IgD-negative memory B cell (primary cell): ENCODE results near the gene MAP4K5. TPM values are rescaled to one million over a fixed set of nuclear protein-coding genes. Genes with fewer than 3 reads are reported as not detected.
A peak's percentile ranks its signal among the peaks of the same experiment; 100 is the strongest.
"Not testable (repeated sequence)": the region's sequence is repeated elsewhere in the genome, so short reads cannot be mapped to it uniquely, and the experiment has no call there.

Experiments used
- H3K27ac Mint-ChIP-seq, 3 donors: one replicate each; pipeline ENCODE4 v1.8.0; 2020 to 2022; ENCODE audit warnings: mild to moderate bottlenecking in 3 of 3, mixed read lengths in 3 of 3, moderate library complexity in 1 of 3
- H3K27me3 Mint-ChIP-seq: one replicate; pipeline ENCODE4 v1.8.0; 2021; ENCODE audit warnings: mixed read lengths
- H3K36me3 Mint-ChIP-seq: one replicate; pipeline ENCODE4 v1.8.0; 2020; ENCODE audit warnings: mild to moderate bottlenecking, mixed read lengths
- H3K4me1 Mint-ChIP-seq, 3 donors: one replicate each; pipeline ENCODE4 v1.8.0; 2020 to 2022; ENCODE audit warnings: mixed read lengths in 3 of 3, mild to moderate bottlenecking in 1 of 3
- H3K4me3 Mint-ChIP-seq, 4 donors: one replicate each; pipeline ENCODE4 v1.8.0; 2020 to 2022; ENCODE audit warnings: mild to moderate bottlenecking in 4 of 4, mixed read lengths in 4 of 4, moderate library complexity in 3 of 4
- H3K9me3 Mint-ChIP-seq, 3 donors: one replicate each; pipeline ENCODE4 v1.8.0; 2020 to 2021; ENCODE audit warnings: mixed read lengths in 3 of 3, mild to moderate bottlenecking in 1 of 3
- polyA plus RNA-seq: library from polyadenylated mRNA; unstranded; fragments of 300-500 nt; fragmentation: Illumina TruSeq; gene quantifications from one replicate; pipeline ENCODE4 v1.2.3, GENCODE V29; 2021

The MAP4K5 gene
- polyA plus RNA-seq, 1 donor from 2014 or later, result 35.4 TPM

DNA sequence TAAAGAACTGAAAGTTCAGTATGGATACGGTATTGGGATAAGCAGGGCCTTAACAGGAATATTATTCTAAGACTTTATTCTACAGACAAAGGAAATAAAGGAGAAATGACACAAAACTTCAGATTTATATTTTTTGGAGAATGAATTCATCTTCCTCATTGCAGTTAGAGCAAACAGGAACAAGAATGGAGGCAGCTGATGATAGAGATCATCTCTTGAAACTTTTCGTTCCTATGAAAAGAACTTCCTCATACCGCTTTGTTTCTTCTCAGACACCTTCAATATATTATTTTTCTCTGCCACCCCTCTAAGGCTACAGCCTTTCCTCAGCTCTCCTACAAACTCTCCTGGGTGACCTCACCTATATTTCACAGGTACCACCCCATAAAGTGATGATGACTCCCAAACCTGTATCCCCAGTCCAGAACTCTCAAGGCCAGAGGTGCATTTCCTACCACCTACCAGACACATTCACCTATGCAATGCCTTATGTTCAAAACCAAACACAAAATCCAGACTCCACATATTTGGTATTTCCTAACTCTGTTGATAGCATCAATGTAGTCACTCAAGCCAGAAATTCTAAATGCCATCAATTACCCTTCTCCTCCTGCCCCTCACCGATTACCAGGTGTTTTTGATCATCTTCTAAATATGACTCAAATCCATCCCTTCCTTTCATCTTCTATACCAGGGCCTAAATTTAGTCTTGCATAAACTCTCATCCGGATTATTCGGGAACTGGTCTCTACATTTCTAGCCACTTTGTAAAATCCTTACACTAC is 7.4 kb downstream of the MAP4K5 start:
- Mint-ChIP-seq H3K27ac (peak overlapping the region; percentile 18 to 71 (median 61)), H3K27me3 (no peaks in the 10 kb centered on the region), H3K4me3 (peak overlapping the region in 3 of 4 donors; percentile 6 to 81 (median 69)), H3K4me1 (peaks cover 48 to 57% (median 56%) of the 10 kb centered on the region in 3 donors), H3K9me3 (no peaks in the 10 kb centered on the region), H3K36me3 (peaks cover 3% of the 10 kb centered on the region)

- H3K4me3 Mint-ChIP-seq, result peak overlapping the region in 3 of 4 donors; percentile 6 to 81 (median 10)
- H3K9me3 Mint-ChIP-seq, result no peaks in the 10 kb centered on the region
- peak overlapping the region in 2 of 3 donors; percentile 18 to 71 for H3K27ac Mint-ChIP-seq
These were observed 8.3 kb downstream of the MAP4K5 start for GRCh38 chr14:50524060-50524459.

DNA sequence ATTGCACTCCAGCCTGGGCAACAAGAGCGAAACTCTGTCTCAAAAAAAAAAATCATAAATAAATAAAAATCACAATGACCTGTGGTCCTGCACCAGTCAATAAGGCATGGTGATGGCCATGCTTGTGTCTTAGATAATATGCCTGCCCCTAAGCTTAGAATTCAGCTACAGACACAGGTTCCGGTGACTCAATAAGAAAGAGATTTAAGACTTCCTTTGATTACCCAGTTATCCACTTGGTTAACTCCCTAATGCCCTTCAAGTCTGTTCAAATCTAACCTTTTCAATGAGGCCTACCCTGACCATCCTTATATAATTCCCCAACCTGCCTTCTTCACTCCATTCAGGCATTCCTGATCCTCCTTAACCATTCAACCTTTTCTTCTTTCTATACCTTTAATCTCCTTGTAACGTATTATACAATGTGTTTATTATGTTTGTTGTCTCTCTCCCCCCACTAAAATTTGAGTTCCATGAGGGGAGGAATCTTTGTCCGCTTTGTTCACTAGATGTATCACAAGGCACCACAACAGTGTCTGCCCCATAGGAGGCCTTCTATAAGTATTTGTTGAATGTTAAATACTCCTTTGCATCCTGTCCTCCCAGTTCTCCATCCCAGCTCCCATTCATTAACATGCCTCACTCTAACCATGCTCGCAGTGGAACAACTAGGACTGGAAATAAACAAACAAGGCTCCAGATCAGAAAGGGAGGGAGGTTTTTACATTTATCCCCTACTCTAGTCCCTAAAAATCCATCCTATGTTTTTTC is 8.9 kb downstream of the MAP4K5 start:
- Mint-ChIP-seq H3K36me3 (peaks cover 6% of the 10 kb centered on the region), H3K4me1 (peaks cover 49% of the 10 kb centered on the region in 3 donors), H3K9me3 (no peaks in the 10 kb centered on the region), H3K27me3 (no peaks in the 10 kb centered on the region), H3K27ac (peak overlapping the region in 2 of 3 donors; percentile 18 to 71), H3K4me3 (peak overlapping the region in 2 of 4 donors; percentile 9 to 81)

More at GRCh38 chr14:50524060-50524459, 8.3 kb downstream of the MAP4K5 start:
- H3K36me3 Mint-ChIP-seq, result peaks cover 3% of the 10 kb centered on the region
- no peaks in the 10 kb centered on the region for H3K27me3 Mint-ChIP-seq
- H3K4me1 Mint-ChIP-seq, result peaks cover 49 to 51% (median 51%) of the 10 kb centered on the region in 3 donors

GRCh38 chr14:50521912-50522341 is 10.4 kb downstream of the MAP4K5 start:
- Mint-ChIP-seq H3K4me3 (peak overlapping the region in 3 of 4 donors; percentile 5 to 84 (median 33)), H3K36me3 (peaks cover 7% of the 10 kb centered on the region), H3K27me3 (no peaks in the 10 kb centered on the region), H3K9me3 (no peaks in the 10 kb centered on the region), H3K27ac (peak overlapping the region in 2 of 3 donors; percentile 41 to 64), H3K4me1 (peaks cover 45 to 49% (median 47%) of the 10 kb centered on the region in 3 donors)

DNA sequence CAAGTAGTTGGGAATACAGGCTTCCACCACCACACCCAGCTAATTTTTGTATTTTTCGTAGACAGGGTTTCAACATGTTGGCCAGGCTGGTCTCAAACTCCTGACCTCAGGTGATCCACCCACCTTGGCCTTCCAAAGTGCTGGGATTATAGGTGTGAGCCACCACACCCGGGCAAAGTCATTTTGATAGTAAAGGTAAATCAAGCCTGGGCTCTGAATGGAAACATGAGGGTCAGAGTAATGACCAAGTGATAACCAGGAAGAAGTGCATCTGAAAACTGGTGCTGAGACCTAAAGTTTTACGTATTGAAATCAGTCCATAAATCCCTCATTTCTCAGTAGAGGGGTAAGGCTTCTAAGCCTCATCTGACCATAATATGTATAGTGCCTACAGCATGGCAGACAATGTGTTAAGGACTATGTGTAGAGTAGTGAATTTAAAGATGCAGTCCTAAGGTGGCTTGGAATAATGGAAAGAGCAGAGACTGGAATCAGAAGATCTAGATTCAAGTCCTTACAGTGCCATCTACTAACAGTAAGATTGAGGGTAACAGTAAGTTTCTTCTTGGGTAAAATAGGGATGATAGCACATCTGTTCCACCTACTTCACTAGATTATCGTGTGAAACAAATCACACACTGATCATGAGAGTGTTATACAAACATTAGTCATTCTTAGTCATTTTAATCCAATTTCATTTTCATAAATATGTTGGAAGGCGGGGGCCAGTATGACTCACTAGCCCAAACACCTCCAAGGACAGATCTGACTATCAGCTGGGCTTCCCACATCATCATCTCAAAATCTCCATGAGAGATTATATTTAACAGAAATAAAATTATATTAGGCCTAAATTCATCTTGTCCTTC is 11.2 kb downstream of the MAP4K5 start:
- peaks cover 7% of the 10 kb centered on the region for H3K36me3 Mint-ChIP-seq
- H3K27me3 Mint-ChIP-seq, result no peaks in the 10 kb centered on the region
- H3K4me3 Mint-ChIP-seq, result peak overlapping the region in 2 of 4 donors; percentile 33 to 84
- H3K4me1 Mint-ChIP-seq, result peaks cover 39 to 46% (median 44%) of the 10 kb centered on the region in 3 donors
- H3K27ac Mint-ChIP-seq, result peak overlapping the region; percentile 23 to 64 (median 41)
- no peaks in the 10 kb centered on the region for H3K9me3 Mint-ChIP-seq

DNA sequence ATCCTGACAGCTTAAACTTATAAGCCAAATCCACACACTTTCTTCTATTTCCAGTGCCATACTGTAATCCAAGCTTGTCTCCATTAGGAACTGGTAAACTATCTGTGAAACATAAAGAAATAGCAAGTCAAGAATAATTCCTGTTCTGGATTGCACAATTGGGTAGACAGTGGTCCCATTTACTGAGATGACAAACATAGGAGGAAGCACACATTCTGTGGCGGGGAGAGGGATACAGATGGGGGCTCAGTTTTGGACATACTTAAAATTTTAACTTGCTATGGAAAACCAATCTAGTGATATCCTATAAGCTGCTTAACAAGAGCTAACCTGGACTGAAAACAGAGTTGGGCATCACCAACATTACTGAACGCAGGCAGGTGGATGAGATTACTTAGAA is 16.3 kb downstream of the MAP4K5 start:
- peaks cover 0 to 2% (median 0%) of the 10 kb centered on the region in 3 donors for H3K9me3 Mint-ChIP-seq
- peaks cover 8 to 14% (median 10%) of the 10 kb centered on the region in 3 donors for H3K4me1 Mint-ChIP-seq
- H3K27me3 Mint-ChIP-seq, result no peaks in the 10 kb centered on the region
- no peak overlapping the region for H3K4me3 Mint-ChIP-seq
- H3K27ac Mint-ChIP-seq, result no peak overlapping the region
- H3K36me3 Mint-ChIP-seq, result peaks cover 4% of the 10 kb centered on the region

DNA sequence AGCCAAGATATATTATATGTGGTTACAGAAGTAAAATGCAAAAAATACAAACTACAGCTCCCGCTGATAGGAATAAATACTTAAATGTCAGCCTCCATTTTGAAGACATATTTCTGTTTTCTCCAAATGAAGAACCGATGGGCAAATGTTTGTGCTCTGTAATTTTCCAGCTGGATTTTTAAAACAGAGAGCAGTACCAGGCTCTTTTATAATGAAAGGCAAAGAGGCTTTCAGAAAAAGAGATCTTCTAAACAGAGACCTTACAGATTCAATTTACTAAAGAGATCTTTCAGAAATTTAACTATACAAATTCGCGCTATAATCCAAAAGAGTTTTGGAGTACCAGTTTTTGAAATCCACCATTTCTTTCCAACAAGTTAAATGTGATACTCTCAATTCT is 19.9 kb downstream of the MAP4K5 start:
- Mint-ChIP-seq H3K36me3 (peaks cover 5% of the 10 kb centered on the region), H3K27ac (no peak overlapping the region), H3K4me1 (peaks cover 1 to 13% (median 3%) of the 10 kb centered on the region in 3 donors), H3K9me3 (peaks cover 0 to 4% (median 2%) of the 10 kb centered on the region in 3 donors), H3K4me3 (no peak overlapping the region), H3K27me3 (no peaks in the 10 kb centered on the region)

DNA sequence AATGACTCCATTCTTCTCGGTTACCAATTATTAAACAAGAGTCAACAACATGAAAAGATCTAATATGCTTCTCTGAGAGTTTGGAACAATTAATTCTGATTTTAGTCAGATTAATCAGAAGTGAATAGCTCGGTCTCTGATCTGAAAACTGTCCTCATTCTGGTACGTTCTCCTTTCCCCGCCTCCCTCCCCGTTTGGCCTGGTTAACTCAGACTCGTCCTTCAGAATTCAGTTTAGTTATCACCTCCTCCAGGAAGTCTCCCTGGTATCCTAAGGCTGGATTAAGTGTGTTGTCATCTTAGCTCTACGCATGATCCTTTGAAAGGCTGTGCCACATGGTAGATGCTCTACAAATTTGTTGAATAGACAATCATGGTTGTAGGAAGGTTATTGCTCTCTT is 22.2 kb downstream of the MAP4K5 start:
- Mint-ChIP-seq H3K27ac (no peak overlapping the region), H3K36me3 (peaks cover 5% of the 10 kb centered on the region), H3K9me3 (peaks cover 0 to 4% (median 2%) of the 10 kb centered on the region in 3 donors), H3K27me3 (no peaks in the 10 kb centered on the region), H3K4me3 (no peak overlapping the region), H3K4me1 (peaks cover 4 to 16% (median 4%) of the 10 kb centered on the region in 3 donors)

DNA sequence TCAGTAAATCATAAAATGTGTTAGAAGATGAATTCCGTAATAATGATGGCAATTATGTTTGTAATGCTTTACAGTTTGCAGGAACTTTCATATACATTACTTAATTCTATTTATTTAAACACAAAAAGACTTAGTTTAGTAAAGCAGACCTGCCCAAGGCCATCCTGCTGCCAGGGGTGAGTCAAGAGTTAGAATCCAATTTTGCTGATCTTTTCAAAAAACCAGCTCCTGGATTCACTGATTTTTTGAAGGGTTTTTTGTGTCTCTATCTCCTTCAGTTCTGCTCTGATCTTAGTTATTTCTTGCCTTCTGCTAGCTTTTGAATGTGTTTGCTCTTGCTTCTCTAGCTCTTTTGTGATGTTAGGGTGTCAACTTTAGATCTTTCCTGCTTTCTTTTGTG is 25.3 kb downstream of the MAP4K5 start:
- H3K36me3 Mint-ChIP-seq, H3K4me1 Mint-ChIP-seq, H3K4me3 Mint-ChIP-seq, H3K27me3 Mint-ChIP-seq, H3K27ac Mint-ChIP-seq, H3K9me3 Mint-ChIP-seq: not testable (repeated sequence)

GRCh38 chr14:50501642-50502041 is 30.7 kb downstream of the MAP4K5 start:
- Mint-ChIP-seq H3K36me3 (peaks cover 2% of the 10 kb centered on the region), H3K9me3 (no peaks in the 10 kb centered on the region), H3K27ac (no peak overlapping the region), H3K27me3 (no peaks in the 10 kb centered on the region), H3K4me1 (peaks cover 2 to 8% (median 7%) of the 10 kb centered on the region in 3 donors), H3K4me3 (no peak overlapping the region)

DNA sequence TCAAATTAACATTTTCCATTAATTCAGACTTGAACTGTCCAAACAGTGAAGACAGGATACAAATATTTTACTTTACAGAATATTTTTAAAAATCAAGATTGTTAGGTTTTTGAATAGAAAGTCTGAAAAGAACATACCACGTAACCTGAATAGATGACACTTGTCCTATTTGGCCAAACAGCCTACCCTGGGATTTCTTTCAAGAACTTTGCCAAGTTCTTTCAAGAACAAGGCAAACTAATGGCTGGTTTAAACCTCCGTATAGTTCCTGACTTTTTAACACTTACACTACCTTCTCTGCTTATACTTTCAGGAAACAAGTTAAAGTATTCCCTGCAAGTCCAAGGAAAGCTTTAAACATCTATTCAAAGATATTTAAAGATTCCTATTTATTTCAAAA is 35.0 kb downstream of the MAP4K5 start:
- H3K4me3 Mint-ChIP-seq, result no peak overlapping the region

DNA sequence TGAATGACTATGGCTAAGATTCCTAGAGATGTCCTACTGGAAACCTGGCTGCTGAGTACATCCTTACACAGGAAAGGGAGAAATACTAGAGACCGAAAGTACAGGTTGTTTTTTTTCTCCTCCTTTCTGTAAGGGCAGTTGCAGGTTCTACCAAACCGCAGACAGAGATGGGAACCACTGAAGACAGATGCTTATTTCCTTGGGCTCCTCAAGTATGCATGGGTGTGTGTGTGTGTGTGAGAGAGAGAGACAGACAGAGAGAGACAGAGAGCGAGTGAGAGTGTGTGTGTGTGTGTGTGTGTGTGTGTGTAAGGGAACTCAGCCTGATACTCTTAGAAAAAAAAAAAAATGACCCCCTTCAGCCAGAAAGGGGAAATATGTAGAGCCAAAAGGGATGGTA is 42.5 kb downstream of the MAP4K5 start:
- H3K36me3 Mint-ChIP-seq, result peaks cover 7% of the 10 kb centered on the region
- H3K9me3 Mint-ChIP-seq, result no peaks in the 10 kb centered on the region
- H3K4me3 Mint-ChIP-seq, result no peak overlapping the region
- peaks cover 3 to 6% (median 5%) of the 10 kb centered on the region in 3 donors for H3K4me1 Mint-ChIP-seq
- no peaks in the 10 kb centered on the region for H3K27me3 Mint-ChIP-seq
- H3K27ac Mint-ChIP-seq, result no peak overlapping the region

More for the DNA sequence above, 35.0 kb downstream of the MAP4K5 start:
- Mint-ChIP-seq H3K27me3 (no peaks in the 10 kb centered on the region), H3K36me3 (peaks cover 2% of the 10 kb centered on the region), H3K4me1 (peaks cover 0 to 8% (median 3%) of the 10 kb centered on the region in 3 donors), H3K27ac (no peak overlapping the region), H3K9me3 (no peaks in the 10 kb centered on the region)

DNA sequence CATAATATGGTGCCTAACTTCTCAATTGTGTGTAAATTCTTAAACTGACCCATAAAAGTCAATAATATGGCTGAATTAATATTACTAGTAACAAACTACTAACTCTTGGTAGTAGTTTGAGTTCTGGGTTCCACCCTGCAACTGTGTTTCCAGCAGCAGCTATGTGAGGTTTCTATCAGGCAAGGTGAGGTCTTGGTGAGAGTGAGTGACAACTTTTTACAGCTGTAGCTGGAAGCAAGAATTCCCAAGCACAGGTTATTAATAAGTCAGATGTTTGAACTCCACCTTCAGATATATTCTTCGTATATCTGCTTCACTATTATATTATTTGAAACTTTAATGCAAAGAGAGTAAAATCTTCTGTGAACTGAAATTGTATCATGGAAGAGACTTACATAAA is 43.8 kb downstream of the MAP4K5 start:
- Mint-ChIP-seq H3K4me1 (peaks cover 2 to 6% (median 5%) of the 10 kb centered on the region in 3 donors), H3K4me3 (no peak overlapping the region), H3K9me3 (no peaks in the 10 kb centered on the region), H3K27ac (no peak overlapping the region), H3K36me3 (peaks cover 7% of the 10 kb centered on the region), H3K27me3 (no peaks in the 10 kb centered on the region)

GRCh38 chr14:50479041-50479440 is 53.3 kb downstream of the MAP4K5 start:
- Mint-ChIP-seq H3K4me1 (no peaks in the 10 kb centered on the region), H3K27me3 (no peaks in the 10 kb centered on the region), H3K27ac (no peak overlapping the region), H3K36me3 (peaks cover 14% of the 10 kb centered on the region), H3K9me3 (peaks cover 0 to 4% (median 0%) of the 10 kb centered on the region in 3 donors), H3K4me3 (no peak overlapping the region)
